GM18907 (cell line): ENCODE results near the gene VASN.
"Not testable (repeated sequence)": the region's sequence is repeated elsewhere in the genome, so short reads cannot be mapped to it uniquely, and the experiment has no call there.

Source experiments
- ATAC-seq: cut with Tn5 transposase; IDR thresholded peaks from one replicate; pipeline ENCODE4 v1.9.1; 2021; ENCODE audit warnings: mild to moderate bottlenecking, moderate library complexity; ENCODE audit not compliant: unreplicated experiment

VASN gene

GRCh38 chr16:4383591-4384444, 12.2 kb downstream of the VASN start:
- no peak for ATAC-seq

GRCh38 chr16:4384509-4384942, 12.9 kb downstream of the VASN start:
- ATAC-seq: no peak

- no peak for ATAC-seq
Measured at GRCh38 chr16:4385066-4385788, 13.6 kb downstream of the VASN start.

GRCh38 chr16:4385789-4386450, 14.3 kb downstream of the VASN start:
- ATAC-seq: no peak

GRCh38 chr16:4386451-4386805, 14.8 kb downstream of the VASN start:
- no peak for ATAC-seq

- ATAC-seq: no peak
Measured at GRCh38 chr16:4386951-4387565, 15.4 kb downstream of the VASN start.

GRCh38 chr16:4387781-4388180, 16.1 kb downstream of the VASN start:
- ATAC-seq: no peak

- ATAC-seq: no peak
Measured at GRCh38 chr16:4388271-4389021, 16.8 kb downstream of the VASN start.

GRCh38 chr16:4389051-4389955, 17.7 kb downstream of the VASN start:
- no peak for ATAC-seq

GRCh38 chr16:4390266-4391260, 18.9 kb downstream of the VASN start:
- no peak for ATAC-seq

GRCh38 chr16:4391631-4392381, 20.2 kb downstream of the VASN start:
- no peak for ATAC-seq

- ATAC-seq: no peak
Measured at GRCh38 chr16:4392382-4393239, 21.0 kb downstream of the VASN start.

GRCh38 chr16:4393240-4393600, 21.6 kb downstream of the VASN start:
- no peak for ATAC-seq

- not testable (repeated sequence) for ATAC-seq
Measured at GRCh38 chr16:4393850-4394249, 22.2 kb downstream of the VASN start.

- no peak for ATAC-seq
Measured at GRCh38 chr16:4395055-4395726, 23.5 kb downstream of the VASN start.
